OCI-LY1 (cell line): ENCODE results near the gene GRAMD1B.

Source experiments
- H2AFZ ChIP-seq: fragments of 200-600 bp; sonication (generic), shearing (Covaris generic); 2 replicates; pipeline ENCODE4 v1.6.0; 2014; ENCODE audit warnings: antibody characterized with exemption, mild to moderate bottlenecking, low read length
- H3F3A ChIP-seq: fragments of 200-600 bp; sonication (generic), shearing (Covaris generic); 2 replicates; pipeline ENCODE4 v1.6.0; 2014; ENCODE audit warnings: mild to moderate bottlenecking, antibody characterized with exemption, low read length, moderate library complexity; ENCODE audit not compliant: insufficient read depth
- H3K27ac ChIP-seq: fragments of 200-600 bp; sonication (generic); 2 replicates; pipeline ENCODE4 v1.5.1; 2014; ENCODE audit warnings: low read length, mixed run types, mild to moderate bottlenecking, low read depth; ENCODE audit not compliant: poor library complexity, severe bottlenecking
- H3K27me3 ChIP-seq: fragments of 200-600 bp; sonication (generic); 2 replicates; pipeline ENCODE4 v1.6.0; 2014; ENCODE audit warnings: antibody characterized with exemption, mild to moderate bottlenecking, low read length, moderate library complexity; ENCODE audit not compliant: insufficient read depth
- H3K36me3 ChIP-seq: fragments of 200-600 bp; sonication (generic); 2 replicates; pipeline ENCODE4 v1.6.1; 2014; ENCODE audit warnings: mild to moderate bottlenecking, antibody characterized with exemption, low read length, moderate library complexity, mixed read lengths; ENCODE audit not compliant: insufficient read depth
- H3K4me1 ChIP-seq: fragments of 200-600 bp; sonication (generic); 2 replicates; pipeline ENCODE4 v1.5.1; 2014; ENCODE audit warnings: mild to moderate bottlenecking, low read length, moderate library complexity; ENCODE audit not compliant: insufficient read depth, severe bottlenecking
- H3K4me2 ChIP-seq: fragments of 200-600 bp; sonication (generic), shearing (Covaris generic); 2 replicates; pipeline ENCODE4 v1.6.1; 2014; ENCODE audit warnings: low read length
- H3K4me3 ChIP-seq: fragments of 200-600 bp; sonication (generic); 2 replicates; pipeline ENCODE4 v1.5.1; 2014; ENCODE audit warnings: low read length, low read depth, mild to moderate bottlenecking, mixed read lengths; ENCODE audit not compliant: poor library complexity, severe bottlenecking
- H3K79me2 ChIP-seq: fragments of 200-600 bp; shearing (Covaris generic); 2 replicates; pipeline ENCODE4 v1.6.1; 2016; ENCODE audit warnings: mixed run types, low read length, mixed read lengths; ENCODE audit not compliant: insufficient read depth
- H3K9ac ChIP-seq: fragments of 200-600 bp; sonication (generic), shearing (Covaris generic); 2 replicates; pipeline ENCODE4 v1.6.1; 2014; ENCODE audit warnings: mild to moderate bottlenecking, low read length, mixed read lengths
- H3K9me2 ChIP-seq: fragments of 200-600 bp; sonication (generic), shearing (Covaris generic); 2 replicates; pipeline ENCODE4 v1.6.1; 2014; ENCODE audit warnings: low read depth, mild to moderate bottlenecking, low read length, mixed read lengths
- H3K9me3 ChIP-seq: fragments of 200-600 bp; shearing (Covaris generic); 2 replicates; pipeline ENCODE4 v1.6.1; 2014; ENCODE audit warnings: low read length, mixed read lengths
- H4K20me1 ChIP-seq: fragments of 200-600 bp; sonication (generic), shearing (Covaris generic); 2 replicates; pipeline ENCODE4 v1.6.0; 2016; ENCODE audit warnings: mild to moderate bottlenecking, low read length; ENCODE audit not compliant: insufficient read depth
- EZH2 ChIP-seq: fragments of 200-600 bp; sonication (generic), shearing (Covaris generic); IDR thresholded peaks from 2 replicates; pipeline ENCODE4 v1.8.0; 2017; ENCODE audit warnings: borderline replicate concordance, mixed run types, mild to moderate bottlenecking, antibody characterized with exemption, low read length, moderate library complexity, mixed read lengths
- TF ChIP-seq, protein P1 (sequence below): fragments of 200-600 bp; sonication (generic), shearing (Covaris generic); IDR thresholded peaks from 2 replicates; pipeline ENCODE4 v1.5.1; 2017; ENCODE audit warnings: mild to moderate bottlenecking, antibody characterized with exemption, low read length, moderate library complexity, mixed read lengths

The GRAMD1B gene

GRCh38 chr11:123416566-123416965, 13.5 kb upstream of the GRAMD1B start:
- Histone ChIP-seq H3K9ac (no peak overlapping the region), H3K27me3 (no peaks in the 10 kb centered on the region), H3K4me2 (no peak overlapping the region), H3K79me2 (no peaks in the 10 kb centered on the region), H3F3A (no peaks in the 10 kb centered on the region), H3K27ac (no peak overlapping the region), H3K9me2 (no peaks in the 10 kb centered on the region), H3K9me3 (no peaks in the 10 kb centered on the region), H3K36me3 (no peaks in the 10 kb centered on the region), H3K4me1 (no peaks in the 10 kb centered on the region), H3K4me3 (no peak overlapping the region), H4K20me1 (no peaks in the 10 kb centered on the region), H2AFZ (no peak overlapping the region)
- no peak for TF ChIP-seq EZH2
- TF ChIP-seq, protein P1, sequence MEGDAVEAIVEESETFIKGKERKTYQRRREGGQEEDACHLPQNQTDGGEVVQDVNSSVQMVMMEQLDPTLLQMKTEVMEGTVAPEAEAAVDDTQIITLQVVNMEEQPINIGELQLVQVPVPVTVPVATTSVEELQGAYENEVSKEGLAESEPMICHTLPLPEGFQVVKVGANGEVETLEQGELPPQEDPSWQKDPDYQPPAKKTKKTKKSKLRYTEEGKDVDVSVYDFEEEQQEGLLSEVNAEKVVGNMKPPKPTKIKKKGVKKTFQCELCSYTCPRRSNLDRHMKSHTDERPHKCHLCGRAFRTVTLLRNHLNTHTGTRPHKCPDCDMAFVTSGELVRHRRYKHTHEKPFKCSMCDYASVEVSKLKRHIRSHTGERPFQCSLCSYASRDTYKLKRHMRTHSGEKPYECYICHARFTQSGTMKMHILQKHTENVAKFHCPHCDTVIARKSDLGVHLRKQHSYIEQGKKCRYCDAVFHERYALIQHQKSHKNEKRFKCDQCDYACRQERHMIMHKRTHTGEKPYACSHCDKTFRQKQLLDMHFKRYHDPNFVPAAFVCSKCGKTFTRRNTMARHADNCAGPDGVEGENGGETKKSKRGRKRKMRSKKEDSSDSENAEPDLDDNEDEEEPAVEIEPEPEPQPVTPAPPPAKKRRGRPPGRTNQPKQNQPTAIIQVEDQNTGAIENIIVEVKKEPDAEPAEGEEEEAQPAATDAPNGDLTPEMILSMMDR: no peak

DNA sequence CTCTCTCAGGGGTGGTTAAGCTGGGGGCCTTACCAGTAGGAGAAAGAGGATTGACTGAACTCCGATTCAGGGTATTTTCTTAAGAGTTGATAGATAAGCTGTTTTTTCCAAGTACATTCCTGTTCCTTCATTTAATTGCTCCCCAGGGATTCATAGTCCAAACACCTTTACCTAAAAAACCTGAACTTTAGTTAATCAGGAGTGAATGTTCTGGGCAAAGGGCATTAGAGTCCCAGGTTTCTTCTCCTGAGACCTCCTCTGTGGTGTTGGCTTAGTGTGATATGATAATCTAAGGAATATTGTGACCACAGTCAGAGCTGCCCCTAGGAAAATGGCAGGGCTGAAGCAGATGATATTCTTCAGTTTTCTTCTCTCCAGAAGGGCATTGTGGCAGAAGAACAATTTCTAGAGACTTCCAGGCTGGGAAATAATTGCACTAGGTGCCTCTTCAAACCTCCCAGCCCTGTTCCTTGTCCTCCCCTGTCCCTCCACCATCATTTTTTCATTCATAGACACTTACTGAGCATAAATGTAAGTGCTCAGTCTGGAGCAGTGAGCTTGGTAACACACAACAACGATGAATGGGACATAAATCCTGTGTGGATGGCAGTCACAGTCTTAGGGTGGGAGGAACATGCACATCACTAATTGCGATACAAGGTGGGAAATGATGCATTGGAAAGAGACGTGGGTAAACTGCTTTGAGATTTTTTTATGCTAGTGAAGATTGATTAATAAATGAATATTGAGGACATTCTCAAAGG, 11.5 kb upstream of the GRAMD1B start:
- H3F3A ChIP-seq: no peaks in the 10 kb centered on the region
- no peak overlapping the region for H3K4me2 ChIP-seq
- no peak for TF ChIP-seq EZH2
- TF ChIP-seq, protein P1: no peak

GRCh38 chr11:123419731-123420452, 10.2 kb upstream of the GRAMD1B start:
- Histone ChIP-seq H3K79me2 (no peaks in the 10 kb centered on the region), H3K9me3 (no peaks in the 10 kb centered on the region), H3K9me2 (no peaks in the 10 kb centered on the region), H2AFZ (no peak overlapping the region), H3F3A (no peaks in the 10 kb centered on the region), H3K27me3 (no peaks in the 10 kb centered on the region), H3K9ac (no peak overlapping the region), H4K20me1 (no peaks in the 10 kb centered on the region), H3K36me3 (no peaks in the 10 kb centered on the region), H3K4me1 (no peaks in the 10 kb centered on the region), H3K4me2 (no peak overlapping the region), H3K4me3 (no peak overlapping the region), H3K27ac (no peak overlapping the region)
- TF ChIP-seq EZH2: no peak
- TF ChIP-seq, protein P1: no peak

More for the DNA sequence above, 11.5 kb upstream of the GRAMD1B start:
- H3K4me1 ChIP-seq: no peaks in the 10 kb centered on the region
- H3K9ac ChIP-seq: no peak overlapping the region
- no peaks in the 10 kb centered on the region for H3K79me2 ChIP-seq
- no peaks in the 10 kb centered on the region for H3K27me3 ChIP-seq
- H3K27ac ChIP-seq: no peak overlapping the region
- no peaks in the 10 kb centered on the region for H3K9me3 ChIP-seq
- no peaks in the 10 kb centered on the region for H3K9me2 ChIP-seq
- no peaks in the 10 kb centered on the region for H3K36me3 ChIP-seq
- H3K4me3 ChIP-seq: no peak overlapping the region
- H2AFZ ChIP-seq: no peak overlapping the region
- no peaks in the 10 kb centered on the region for H4K20me1 ChIP-seq
